ENCODE results near the gene SLC12A2. TPM values are rescaled to one million over a fixed set of nuclear protein-coding genes. Genes with fewer than 3 reads are reported as not detected.

Gene SLC12A2
- total RNA-seq, 1 experiment from 2014 or later = 41.2 TPM

DNA sequence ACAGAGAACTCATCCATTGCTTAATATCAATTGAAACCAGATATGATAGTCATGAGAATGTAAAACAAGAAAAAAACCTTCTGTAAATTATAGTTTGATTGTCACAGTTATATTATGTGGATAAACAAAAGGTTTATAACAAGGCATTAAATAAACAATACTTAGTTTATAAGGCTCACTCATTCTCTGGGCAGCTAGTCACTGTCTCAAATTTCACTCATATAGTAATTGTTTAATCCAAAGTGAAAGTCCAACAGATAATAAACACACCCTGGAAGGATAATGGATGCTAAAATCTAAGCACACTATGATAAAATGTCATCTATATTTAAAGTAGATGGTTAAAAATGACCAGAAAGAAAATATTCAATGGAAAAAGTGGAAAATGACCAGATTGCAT, 30.8 kb upstream of the SLC12A2 start:
- CTCF ChIA-PET = no interaction called here
- no peak overlapping the region for H3K9ac ChIP-seq (ENCODE audit: low read length)
- RAD21 ChIA-PET (ENCODE audit: low non-redundant PET in 1 of 2, low total read pairs in 2 of 2, uncharacterized antibody in 2 of 2, unreplicated experiment in 2 of 2) = no interaction called here
- no peaks in the 10 kb centered on the region for H3K27me3 ChIP-seq (ENCODE audit: insufficient read depth, low read length)
- intact Hi-C loops (cut with micrococcal nuclease) = no loop called here
- no peaks in the 10 kb centered on the region for H4K20me1 ChIP-seq (ENCODE audit: insufficient read depth)
- DNase-seq (ENCODE audit: low read depth, low spot score) (no peak), ATAC-seq (no peak)
- no peak overlapping the region for H3K27ac ChIP-seq (ENCODE audit: low read depth, low read length)
- H3K79me2 ChIP-seq (ENCODE audit: insufficient read depth, low read length) = no peaks in the 10 kb centered on the region
- H3K4me1 ChIP-seq (ENCODE audit: control insufficient read depth in 1 of 2, insufficient read depth in 2 of 2, low read length in 2 of 2) = peaks cover 0 to 2% of the 10 kb centered on the region in 2 experiments; a peak in 1 of 4 replicates
- TF ChIP-seq CTCF (IDR thresholded peaks at IDR 0.05 in 2 of 3, conservative IDR thresholded peaks at IDR 0.05 in 1 of 3; ENCODE audit: borderline replicate concordance in 1 of 3, insufficient read depth in 1 of 3, low read depth in 2 of 3, low read length in 2 of 3) (no peak), POLR2AphosphoS5 (IDR thresholded peaks at IDR 0.05; ENCODE audit: low read depth, low read length) (no peak), EGR1 (IDR thresholded peaks at IDR 0.05; ENCODE audit: low read depth) (no peak), EZH2phosphoT487 (IDR thresholded peaks at IDR 0.05; ENCODE audit: borderline replicate concordance) (no peak), TCF7L2 (IDR thresholded peaks at IDR 0.05; ENCODE audit: borderline replicate concordance, extremely low read depth, insufficient read depth, insufficient read length) (no peak), ATF3 (IDR thresholded peaks at IDR 0.05) (no peak)
- H3K4me2 ChIP-seq (ENCODE audit: low read length) = no peak overlapping the region
- POLR2A ChIA-PET = no interaction called here
- peaks cover 0 to 7% of the 10 kb centered on the region in 2 experiments; a peak in 1 of 4 replicates for H3K36me3 ChIP-seq (ENCODE audit: control insufficient read depth in 1 of 2, insufficient read depth in 2 of 2, low read length in 2 of 2)
- H2AFZ ChIP-seq (ENCODE audit: low read depth, low read length, poor library complexity, severe bottlenecking) = no peak overlapping the region
- H3K9me2 ChIP-seq (ENCODE audit: insufficient read depth) = no peaks in the 10 kb centered on the region
- BruUV-seq (replicated peaks) = no TSS peak
- H3K4me3 ChIP-seq (replicated peaks in 1 of 2; ENCODE audit: low read depth in 1 of 2, low read length in 2 of 2) = no peak overlapping the region
- H3K9me3 ChIP-seq (ENCODE audit: control insufficient read depth in 1 of 2, insufficient read depth in 1 of 2, low read depth in 1 of 2, low read length in 2 of 2) = no peaks in the 10 kb centered on the region; a peak in 1 of 4 replicates

Measured in HCT116 (cell line).